DMS114 treated with DMSO at 0.1 percent for 48 hours (cell line): ENCODE data around the gene TECPR2.
"Not testable (repeated sequence)": the region's sequence is repeated elsewhere in the genome, so short reads cannot be mapped to it uniquely, and the experiment has no call there.

ENCODE experiments used
- DNase-seq: peaks from one replicate; lab custom pipeline; 2025; ENCODE audit not compliant: unreplicated experiment; lab: John Stamatoyannopoulos, UW

TECPR2 gene, protein sequence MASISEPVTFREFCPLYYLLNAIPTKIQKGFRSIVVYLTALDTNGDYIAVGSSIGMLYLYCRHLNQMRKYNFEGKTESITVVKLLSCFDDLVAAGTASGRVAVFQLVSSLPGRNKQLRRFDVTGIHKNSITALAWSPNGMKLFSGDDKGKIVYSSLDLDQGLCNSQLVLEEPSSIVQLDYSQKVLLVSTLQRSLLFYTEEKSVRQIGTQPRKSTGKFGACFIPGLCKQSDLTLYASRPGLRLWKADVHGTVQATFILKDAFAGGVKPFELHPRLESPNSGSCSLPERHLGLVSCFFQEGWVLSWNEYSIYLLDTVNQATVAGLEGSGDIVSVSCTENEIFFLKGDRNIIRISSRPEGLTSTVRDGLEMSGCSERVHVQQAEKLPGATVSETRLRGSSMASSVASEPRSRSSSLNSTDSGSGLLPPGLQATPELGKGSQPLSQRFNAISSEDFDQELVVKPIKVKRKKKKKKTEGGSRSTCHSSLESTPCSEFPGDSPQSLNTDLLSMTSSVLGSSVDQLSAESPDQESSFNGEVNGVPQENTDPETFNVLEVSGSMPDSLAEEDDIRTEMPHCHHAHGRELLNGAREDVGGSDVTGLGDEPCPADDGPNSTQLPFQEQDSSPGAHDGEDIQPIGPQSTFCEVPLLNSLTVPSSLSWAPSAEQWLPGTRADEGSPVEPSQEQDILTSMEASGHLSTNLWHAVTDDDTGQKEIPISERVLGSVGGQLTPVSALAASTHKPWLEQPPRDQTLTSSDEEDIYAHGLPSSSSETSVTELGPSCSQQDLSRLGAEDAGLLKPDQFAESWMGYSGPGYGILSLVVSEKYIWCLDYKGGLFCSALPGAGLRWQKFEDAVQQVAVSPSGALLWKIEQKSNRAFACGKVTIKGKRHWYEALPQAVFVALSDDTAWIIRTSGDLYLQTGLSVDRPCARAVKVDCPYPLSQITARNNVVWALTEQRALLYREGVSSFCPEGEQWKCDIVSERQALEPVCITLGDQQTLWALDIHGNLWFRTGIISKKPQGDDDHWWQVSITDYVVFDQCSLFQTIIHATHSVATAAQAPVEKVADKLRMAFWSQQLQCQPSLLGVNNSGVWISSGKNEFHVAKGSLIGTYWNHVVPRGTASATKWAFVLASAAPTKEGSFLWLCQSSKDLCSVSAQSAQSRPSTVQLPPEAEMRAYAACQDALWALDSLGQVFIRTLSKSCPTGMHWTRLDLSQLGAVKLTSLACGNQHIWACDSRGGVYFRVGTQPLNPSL (N-terminal part only)

DNA sequence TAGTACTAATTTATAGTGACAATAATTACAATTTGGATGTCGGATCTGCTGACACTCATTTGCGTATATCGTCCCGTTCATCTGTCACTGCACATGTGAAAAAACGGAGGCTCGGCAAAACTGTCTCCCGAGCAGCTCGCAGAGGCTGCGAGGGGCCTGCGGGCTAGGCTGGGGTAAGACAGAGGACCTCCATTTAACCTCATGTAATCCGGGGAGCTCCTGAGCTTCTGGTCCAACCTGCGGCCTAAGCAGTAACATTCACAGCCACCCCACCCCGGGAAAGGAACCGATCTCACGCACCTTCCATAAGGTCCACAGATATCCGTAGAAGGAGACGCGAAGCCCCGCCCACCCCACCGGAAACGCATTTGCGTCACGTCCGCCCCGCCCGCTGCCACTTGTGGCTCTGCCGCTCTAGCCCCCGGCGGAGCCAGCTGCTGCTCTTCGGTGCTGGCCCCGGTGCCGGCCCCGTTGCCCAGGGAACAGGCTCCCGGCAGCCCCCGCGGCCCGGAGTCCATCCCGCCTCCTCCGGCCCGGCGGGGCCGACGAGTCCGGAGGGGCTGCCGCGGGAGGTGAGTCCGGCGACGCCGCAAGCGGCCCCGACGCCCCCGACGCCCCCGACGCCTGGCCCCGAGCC is at the start of gene TECPR2, which contains the start of gene CINP:
Gene TECPR2, plus strand, starts transcription at position 397 of the 637 bp plus-strand sequence. CDS start 13,781 bp downstream, outside the sequence.
Gene CINP, minus strand, starts transcription at position 346 of the 637 bp plus-strand sequence. Its CDS starts 39 bp downstream, at position 307.
- DNase-seq, result peak; percentile 85

DNA sequence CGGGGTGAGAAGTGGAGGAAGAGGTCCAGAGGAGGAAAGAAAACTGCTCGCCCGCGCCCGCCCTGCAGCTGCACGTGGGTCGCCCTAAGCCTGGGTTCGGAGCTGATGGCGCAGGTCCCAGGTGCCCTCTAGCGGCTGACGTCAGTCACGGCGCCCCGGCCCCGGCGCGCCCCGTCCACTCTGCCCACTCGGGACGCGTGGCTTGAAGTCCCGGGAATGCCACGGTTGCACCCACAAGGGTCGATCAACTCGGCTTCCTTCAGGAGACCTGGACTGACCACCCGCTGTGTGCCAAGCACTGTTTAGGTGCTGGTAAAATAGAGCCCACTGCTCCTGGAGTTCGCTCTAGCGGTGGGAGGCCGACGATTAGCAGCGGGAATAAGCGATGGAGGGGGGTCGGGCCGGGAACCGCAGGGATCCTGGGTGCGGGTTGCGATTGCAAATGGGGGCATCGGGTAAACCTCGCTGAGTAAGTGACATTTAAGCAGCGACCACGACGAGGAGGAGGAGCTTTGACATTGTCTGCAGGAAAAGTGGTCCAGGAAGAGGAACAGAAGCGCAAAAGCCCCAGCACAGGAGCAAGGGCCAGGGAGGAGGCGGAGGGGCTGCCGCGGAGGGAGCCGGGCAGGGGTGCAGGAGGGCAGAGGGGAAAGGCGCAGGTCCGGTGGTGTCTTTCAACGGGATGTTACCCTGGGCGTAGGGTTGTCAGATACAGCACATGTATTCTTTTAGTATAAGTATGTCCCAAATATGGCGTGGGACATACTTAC is 48.3 kb upstream of the TECPR2 start:
- peak; percentile 60 for DNase-seq

DNA sequence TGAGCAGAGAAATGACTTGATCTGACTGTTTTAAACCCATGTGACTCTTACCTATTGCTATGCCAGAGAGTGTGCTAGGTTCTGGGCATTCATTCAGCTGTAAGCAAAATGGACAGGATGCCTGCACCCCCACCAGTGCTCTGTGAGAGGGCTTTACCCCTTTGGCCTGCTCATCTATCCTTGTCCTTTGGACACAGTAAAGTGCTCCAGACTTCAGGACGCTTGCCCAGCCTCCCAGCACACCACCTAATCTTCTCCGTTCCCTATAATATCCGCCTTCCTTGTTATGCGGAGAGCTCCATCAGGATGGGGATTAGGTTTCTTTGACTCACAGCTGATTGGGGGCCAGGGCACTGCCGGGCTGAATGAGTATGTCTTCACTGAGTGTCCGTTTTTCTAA is 47.6 kb upstream of the TECPR2 start:
- no peak for DNase-seq

DNA sequence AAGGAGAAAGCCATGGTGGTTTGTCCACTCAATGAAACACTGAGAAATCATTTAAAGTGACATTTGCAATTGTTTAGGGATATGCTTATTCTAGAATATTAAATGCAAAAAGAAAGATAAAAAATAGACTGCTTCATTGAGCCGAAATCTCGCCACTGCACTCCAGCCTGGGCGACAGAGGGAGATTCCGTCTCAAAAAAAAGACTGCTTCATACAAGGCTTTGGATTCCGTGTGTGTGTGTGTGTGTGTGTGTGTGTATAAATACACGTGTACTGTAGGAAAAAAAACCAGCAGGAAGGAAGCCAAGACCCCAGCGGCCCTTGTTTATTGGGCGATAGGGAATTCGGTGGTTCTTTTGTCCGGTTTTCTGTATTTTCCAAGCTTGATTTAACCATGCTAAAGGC is 46.4 kb upstream of the TECPR2 start:
- DNase-seq, result peak; percentile 62

DNA sequence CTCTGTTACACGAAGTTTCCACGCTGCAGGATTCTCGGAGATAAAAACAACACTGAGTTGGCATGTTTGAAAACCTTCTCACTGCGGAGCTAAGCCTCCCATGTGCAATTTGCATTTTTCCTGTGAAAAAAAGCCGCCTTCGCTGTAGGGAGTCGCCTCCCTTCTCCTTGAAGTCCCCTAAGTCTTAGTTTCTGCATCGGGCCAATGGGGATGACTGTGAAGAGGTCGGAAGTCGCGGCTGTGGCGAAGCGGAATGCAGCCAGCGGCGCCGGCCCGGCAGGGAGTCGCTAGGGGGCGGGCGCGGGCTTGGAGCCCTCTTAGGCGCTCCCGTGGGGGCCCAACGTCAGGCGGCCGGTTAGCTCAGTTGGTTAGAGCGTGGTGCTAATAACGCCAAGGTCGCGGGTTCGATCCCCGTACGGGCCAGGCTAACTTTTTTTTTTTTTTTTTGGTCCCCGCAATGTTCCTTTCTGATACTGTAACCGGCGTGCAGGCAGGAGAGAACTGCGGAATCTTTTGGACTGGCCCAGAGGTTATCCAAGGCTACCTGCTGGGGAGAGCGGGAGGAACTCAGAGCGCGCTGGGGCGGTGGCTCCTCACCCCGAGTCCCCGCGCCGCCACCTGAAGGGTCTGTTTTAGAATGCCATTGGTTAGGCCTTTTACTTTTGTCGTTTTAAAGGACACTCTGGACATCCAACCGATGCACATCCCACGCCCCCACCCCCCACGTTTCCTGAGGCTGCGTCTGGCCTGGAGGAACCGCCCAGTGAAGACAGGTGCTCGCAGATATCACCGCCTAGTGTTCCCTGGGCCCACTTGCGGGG is 45.8 kb upstream of the TECPR2 start:
- peak; percentile 75 for DNase-seq

DNA sequence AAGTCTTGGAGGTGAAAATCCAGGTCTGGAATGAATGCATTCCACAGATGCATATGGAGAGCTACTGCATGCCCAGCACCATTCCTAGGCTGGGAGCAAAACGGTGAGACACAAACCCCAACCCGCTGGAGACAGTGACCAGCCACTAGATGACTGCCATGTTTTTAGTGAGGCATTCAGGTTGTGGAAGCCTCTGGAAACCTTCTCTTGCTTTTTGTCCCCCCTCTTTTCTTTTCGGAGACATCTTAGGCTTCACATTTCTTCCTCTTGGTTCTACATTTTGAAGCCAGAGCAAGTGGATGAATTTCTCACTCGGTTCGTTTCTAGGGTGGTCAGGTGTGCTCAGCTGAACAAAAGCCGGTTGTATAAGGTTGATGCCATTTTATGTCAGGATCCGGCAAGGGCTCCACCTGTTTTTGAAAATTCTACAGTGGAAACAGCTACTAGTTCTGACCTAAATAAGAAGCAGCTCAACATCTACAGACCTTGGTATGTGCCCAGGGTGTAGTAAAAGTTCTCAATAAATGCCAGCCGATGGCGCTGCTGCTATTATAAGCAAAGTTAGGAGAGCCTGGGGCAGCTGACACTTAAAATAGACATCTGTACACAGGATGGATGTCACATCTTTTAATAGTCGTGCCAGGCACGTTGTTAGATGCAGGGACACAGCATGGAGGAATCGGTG is 45.0 kb upstream of the TECPR2 start:
- DNase-seq, result peak; percentile 12

DNA sequence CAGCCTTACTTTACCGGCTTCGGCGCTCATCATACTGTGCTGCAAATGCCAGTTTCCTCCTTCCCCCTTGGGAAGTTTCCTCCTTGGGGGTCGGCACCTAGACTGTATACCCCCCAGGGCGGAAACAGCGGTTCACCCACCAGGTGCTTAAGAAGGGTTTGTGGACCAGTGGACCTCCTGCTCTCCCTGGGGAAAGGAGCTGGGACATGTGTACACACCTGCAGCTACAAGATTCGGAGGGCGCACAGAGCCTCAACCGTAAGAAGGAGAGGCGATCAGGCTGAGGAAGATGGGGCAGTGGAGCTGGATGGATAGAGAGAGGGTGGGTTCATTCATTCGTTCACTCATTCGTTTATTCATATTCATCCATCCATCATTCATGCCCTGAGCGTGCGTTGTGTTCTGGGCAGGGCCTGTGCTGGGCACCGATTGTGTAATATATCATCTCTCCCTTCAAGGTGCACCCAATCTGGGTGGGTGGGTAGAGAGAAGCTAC is 43.9 kb upstream of the TECPR2 start:
- DNase-seq, result no peak

DNA sequence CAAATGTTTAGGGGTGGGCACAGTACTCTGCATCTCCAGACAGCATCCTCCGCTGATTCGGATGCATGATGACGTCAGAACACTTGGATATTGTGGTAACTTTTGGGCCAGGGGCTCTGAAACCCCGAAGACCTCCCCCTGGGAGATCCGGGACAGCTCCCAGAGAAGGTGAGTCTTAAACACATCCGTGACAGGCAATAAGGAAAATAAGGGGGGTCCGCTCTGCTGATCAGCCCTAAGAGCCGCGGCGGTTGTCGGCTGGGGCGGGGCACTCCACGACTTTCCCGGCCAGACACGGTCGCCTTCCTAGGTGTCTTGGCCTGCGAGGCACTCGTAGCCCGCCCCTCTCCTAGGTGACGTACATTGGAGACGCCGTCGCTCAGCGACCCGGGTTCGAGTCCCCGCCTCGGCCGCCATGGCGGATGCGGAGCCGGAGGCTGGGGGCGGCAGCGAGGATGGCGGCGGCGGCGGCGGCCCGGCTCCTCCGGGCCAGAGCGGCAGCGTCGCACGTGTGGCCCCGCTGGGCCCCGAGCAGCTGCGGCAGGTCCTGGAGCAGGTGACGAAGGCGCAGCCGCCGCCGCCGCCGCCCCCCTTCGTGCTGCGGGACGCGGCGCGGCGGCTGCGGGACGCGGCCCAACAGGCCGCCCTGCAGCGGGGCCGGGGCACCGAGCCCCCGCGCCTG is 43.2 kb upstream of the TECPR2 start, which contains the start of gene ZNF839:
Gene ZNF839, plus strand, starts transcription at position 396 of the 682 bp plus-strand sequence. Its CDS starts 20 bp downstream, at position 416.
- peak; percentile 69 for DNase-seq

DNA sequence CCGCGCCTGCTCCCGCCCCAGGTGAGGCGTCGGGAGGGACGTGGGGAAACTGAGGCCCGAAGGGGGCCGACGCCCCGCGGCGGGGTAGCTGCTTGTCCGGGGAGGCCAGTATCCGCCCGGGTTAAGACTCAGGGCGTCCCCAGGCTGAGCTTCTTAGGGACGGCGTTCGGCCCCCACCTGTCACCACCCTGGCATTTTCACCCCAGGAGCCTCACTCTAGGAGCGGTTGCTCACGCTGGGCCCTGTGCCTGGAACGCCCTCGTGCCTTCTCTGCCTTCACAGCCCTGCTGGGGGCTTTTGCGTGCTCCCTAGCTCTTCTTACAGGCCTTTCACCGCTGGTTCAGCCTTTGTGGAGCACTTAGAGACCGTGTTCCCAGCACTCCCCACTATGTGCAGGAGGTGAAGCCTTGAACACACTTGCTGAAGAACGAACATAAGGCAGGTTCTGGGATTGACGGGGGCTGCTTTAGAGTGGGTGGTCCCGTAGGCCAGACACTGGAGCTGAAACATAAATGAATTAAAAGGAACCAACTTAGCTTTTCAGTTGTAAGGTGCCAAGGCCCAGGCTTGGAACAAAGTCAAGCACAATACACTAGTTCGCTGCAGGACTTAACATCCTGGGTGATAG is 42.6 kb upstream of the TECPR2 start:
- DNase-seq, result peak; percentile 18

DNA sequence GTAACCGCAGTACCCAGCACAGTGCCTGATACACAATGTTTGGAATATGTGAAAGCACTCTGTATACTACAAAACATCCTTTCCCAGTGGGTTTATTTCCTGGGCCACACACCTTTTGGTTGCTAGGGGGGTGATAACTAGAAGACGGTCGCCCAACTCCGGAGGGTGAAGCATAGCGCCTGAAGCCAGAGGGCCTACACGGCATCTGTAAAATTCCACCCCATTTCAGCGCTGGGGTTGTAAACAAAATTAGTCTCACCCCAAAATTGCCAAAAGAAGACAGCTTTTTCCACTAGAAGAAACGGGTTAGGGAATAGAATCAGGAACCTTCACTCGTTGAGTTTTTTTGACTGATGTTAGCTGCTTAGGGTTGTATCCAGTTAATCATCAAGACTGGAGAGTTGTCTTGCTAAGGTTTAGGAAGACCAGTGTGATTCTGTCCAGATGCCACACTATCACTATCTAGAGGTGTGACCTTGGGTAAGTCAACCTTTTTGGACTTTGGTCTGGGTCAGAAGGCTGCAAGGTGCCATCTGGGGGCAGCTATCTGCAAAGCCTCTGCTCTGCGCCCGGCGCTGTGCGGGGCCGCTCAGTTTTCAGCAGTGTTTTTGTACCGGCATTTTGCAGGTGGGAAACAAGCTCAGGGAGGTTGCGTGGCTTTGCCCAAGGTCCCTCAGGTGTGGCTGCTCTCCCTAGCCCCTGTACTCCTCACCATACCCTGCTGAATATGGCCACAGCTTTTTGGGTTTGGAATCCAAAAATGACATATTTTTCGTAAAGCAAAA is 41.9 kb upstream of the TECPR2 start:
- DNase-seq, result no peak

DNA sequence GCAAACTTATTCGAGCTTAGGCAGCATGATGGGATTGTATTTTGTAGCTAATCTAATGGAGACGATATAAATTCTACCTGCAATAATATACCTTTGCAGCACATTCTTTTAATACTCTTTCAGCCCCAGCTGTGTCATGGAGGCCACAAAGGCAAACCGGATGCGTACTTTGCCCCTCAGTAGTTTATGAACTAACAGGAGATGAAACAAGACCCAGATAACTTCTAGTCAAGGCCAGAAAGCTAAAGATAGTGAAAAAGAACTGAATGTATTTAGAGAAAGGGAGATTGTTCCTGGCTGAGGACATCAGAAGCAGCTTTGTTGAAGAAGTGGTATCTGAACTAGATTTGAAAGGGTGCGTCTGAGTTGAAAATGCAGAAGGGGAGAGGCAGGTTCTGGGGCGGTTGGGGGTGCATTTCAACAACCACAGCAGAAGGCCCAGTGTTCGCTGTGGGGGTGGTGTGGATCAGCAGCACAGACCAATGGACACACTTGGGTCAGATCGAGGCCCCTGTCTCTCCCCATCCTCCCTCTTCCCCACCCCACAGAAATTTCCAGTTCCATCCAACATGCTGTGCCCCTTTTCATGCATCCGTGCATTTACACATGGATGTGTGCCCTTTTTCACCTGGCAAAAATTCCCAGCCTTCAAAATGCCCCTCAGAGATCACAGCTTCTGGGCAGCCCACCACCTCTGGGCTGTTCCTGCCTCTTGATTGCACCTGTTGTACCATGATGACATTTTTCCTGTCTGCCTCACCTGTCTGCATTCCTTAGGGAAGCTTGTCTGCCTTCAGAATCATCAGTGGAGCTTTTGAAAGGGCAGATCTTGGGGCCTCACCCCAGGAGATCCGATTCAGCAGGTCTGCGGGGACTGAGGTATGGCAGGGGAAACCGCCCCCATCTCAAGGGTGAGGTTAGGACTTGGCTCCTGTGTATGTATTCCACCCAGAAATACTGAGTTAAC is 41.0 kb upstream of the TECPR2 start:
- no peak for DNase-seq

DNA sequence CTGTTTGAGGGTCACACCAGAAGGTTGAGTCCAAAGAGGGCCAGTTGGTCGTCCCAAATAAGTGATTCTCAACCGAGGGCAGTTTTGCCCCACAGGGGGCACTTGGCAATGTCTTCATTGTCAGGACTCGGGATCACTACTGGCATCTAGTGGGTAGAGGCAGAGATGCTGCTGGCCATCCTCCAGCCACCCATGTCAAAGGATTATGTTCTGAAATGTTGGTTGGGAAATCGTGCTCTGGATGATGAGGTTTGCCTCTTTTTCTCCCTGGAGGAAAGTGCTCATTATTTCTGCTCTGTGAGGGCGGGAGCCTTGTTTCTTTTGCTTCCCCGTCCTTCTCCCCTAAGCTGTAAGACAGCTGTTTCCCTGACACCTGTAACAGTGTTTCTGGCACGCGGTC is 39.6 kb upstream of the TECPR2 start:
- DNase-seq, result peak; percentile 52

DNA sequence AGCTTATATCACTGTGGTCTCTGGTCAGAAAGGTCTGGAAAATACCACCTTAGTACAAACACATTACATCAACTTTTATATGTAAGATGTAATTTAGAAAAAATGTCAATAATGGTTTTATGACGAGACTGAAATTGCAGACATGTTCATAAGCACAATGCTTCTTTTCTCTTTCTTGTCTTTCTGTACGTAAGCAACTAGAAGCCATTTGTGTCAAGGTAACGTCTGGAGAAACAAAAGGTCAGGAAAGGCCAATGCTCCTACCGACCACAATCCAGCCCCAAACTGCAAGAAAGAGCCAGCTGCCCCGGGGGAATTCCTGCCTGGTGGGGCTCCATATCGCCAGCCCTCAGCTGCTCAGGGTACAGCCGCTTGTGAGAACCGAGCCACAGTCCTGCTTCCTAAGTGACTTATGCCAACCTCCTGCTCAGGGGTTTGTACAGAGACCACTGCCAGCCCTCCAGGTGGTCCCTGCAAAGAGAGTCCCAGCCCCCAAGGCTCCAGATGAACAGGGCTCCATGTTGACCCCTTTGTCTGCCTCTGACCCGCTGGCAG is 36.9 kb upstream of the TECPR2 start:
- no peak for DNase-seq

DNA sequence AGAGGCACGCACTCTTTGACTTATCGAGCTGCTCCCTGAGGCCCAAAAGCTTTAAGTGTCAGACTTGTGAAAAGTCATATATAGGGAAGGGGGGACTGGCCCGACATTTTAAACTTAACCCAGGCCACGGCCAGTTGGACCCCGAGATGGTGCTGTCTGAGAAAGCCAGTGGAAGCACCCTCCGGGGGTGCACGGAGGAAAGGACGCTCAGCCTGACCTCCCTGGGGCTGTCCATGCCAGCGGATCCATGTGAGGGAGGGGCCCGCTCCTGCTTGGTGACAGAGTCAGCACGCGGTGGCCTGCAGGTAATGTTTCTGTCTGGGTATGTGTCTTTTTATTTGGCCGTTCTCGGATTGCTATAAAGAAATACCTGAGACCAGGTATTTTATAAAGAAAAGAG is 36.2 kb upstream of the TECPR2 start:
- no peak for DNase-seq

DNA sequence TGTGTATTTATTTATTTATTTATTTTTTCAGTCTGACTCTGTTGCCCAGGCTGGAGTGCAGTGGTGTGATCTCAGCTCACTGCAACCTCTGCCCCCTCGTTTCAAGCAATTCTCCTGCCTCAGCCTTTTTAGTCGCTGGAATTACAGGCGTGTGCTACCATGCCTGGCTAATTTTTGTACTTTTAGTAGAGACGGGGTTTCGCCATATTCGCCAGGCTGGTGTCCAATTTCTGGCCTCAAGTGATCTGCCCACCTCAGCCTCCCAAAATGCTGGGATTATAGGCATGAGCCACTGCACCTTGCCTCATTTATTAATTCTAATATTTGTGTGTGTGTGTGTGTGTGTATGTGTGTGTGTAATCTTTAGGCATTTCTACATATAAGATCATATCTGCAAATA is 33.4 kb upstream of the TECPR2 start:
- DNase-seq, result not testable (repeated sequence)
